GM13977 (cell line): ENCODE data around the gene PRR33.

Experiments
- DNase-seq: peaks from one replicate; pipeline ENCODE4 v3.0.0; 2012; ENCODE audit warnings: low spot score
- CTCF ChIP-seq: IDR thresholded peaks from 2 replicates; pipeline ENCODE4 v1.5.1; 2012; ENCODE audit warnings: mild to moderate bottlenecking, control low read depth; ENCODE audit not compliant: insufficient read depth; ENCODE audit errors: extremely low read depth, missing control alignments
- in situ Hi-C: fragments of 300-500 bp; cut with MboI; formaldehyde crosslinking; loops from one replicate; pipeline ENCODE4 v1.12.0; 2022; ENCODE audit warnings: low sequenced_read_pairs, low pct_unique_long_range_greater_than_20kb, mixed read lengths, inconsistent platforms; ENCODE audit not compliant: unreplicated experiment

PRR33 gene

DNA sequence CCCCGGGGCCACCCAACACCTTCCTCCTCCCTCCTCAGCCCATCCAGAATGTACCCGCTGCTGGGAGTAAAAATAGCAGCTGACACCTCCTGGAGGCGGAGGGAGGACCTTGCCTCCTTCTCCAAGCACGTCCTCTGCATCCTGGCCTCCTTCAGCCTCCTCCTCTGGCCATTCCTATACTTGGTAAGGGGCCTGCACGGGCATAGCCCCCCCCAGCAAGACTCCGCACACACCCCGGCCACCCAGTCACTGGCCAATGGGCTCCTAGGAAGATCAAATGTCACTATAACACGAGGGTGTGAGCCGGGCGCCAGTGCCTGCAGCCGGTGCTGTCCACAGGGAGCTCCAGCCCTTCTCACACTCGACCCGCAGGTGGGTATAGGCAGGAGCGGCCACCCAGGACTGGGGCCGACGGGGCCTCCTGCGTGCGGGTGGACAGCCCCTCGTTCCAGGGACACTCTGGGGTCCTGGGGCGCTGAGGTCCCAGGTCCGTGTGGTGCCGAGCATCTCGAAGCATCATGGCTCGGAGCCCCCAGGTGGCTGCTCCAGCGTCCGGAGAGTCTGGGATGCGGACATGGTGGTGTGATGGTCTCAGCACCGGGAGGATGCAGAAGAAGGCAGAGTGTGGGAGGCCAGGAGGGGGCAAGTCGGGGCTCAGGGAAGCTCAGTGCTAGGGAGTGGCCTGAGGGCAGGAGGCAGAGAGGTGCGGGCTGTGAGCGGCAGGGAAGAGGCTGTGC is 27.9 kb upstream of the PRR33 start, which contains the start of gene TNNT3:
Gene TNNT3, plus strand, starts transcription at position 313 of the 737 bp plus-strand sequence. CDS start 3,172 bp downstream, outside the sequence.
- TF ChIP-seq CTCF, result no peak
- in situ Hi-C loops, result no loop called here
- DNase-seq, result peak; percentile 52

DNA sequence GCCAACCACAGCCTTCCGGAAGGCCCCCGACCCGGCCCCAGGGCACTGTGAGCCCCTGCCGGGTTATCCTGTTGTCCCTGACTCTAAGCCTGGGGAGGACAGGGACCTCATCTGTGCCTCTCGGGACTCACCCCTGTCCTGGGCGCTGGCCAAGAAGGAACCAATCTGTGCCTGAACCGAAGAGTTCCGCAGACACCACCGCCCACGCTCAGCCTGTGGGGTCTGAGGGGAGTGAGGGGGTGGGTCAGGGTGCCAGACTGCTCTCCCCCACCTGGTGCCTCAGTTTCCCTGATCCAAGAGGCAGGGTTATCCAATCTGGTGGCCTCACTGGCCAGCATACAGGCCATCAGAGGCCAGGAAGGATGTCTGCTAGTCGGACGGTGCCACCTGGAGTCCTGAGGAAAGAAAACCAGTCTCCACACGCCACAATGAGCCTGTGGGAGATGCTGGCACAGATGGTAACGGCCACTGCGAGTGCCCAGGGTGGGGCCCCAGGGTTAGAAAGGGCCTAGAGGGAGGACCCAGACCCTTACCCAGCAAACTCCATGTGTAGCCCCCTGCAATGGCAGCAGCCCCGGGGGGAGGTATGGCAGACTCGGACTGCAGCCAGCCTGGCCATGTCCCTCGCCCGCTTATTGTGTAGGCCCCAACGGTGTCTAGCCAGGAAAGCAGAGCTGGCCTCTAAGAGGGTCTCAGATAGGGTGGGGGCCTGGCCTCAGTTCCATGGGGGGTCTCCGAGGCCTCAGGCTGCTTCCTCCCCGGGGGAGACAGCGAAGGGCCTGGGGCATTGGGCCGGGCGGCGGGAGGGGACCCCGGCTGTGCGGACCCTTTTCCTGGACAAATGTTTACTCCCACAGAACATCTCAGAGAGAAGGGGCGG is 27.0 kb upstream of the PRR33 start:
- no peak for TF ChIP-seq CTCF
- peak; percentile 44 for DNase-seq
- in situ Hi-C loops, result no loop called here

GRCh38 chr11:1917523-1918435 is 26.1 kb upstream of the PRR33 start:
- in situ Hi-C loops, result no loop called here
- TF ChIP-seq CTCF, result peak; percentile 40
- DNase-seq, result peak; percentile 53

DNA sequence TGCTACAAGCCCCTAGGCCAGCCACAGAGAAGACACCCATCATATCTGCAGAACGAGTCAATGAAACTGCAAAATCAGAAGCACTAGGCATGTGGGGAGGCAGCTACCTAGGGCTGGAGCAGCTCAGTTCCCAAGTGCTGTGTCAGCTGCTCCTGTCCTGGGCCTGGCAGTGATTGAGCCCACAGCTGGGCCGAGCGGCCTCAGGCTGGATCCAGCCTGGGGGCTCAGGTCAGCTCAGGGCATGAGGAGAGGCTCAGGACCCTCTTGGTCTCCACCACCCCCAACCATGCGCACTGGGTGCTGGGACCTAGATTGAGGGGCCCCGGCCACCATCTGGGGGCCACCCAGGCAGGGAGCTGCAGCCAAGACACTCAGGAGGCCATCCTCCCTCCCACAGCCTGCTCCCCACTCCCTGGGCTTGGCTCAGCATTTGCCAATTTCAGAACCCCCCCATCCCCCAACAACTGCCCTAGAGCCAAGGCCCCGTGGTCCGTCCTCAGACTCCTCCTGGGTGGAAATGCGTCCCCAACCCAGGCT is 25.4 kb upstream of the PRR33 start:
- TF ChIP-seq CTCF, result no peak
- in situ Hi-C loops, result no loop called here
- DNase-seq, result peak; percentile 54

- in situ Hi-C loops, result no loop called here
- no peak for TF ChIP-seq CTCF
- DNase-seq, result peak; percentile 74
Measured at GRCh38 chr11:1916132-1916985, 24.7 kb upstream of the PRR33 start.
